GM18858 (cell line): ENCODE data around the gene TMEM255A.
A peak's percentile ranks its signal among the peaks of the same experiment; 100 is the strongest.

ENCODE experiments used
- ATAC-seq: cut with Tn5 transposase; IDR thresholded peaks from one replicate; pipeline ENCODE4 v1.9.1; 2021; ENCODE audit not compliant: unreplicated experiment

Gene TMEM255A

GRCh38 chrX:120269373-120270035 is 41.8 kb downstream of the TMEM255A start:
- no peak for ATAC-seq

- no peak for ATAC-seq
Observed at GRCh38 chrX:120264341-120264740, 46.9 kb downstream of the TMEM255A start.

GRCh38 chrX:120262859-120263708 is 48.2 kb downstream of the TMEM255A start:
- no peak for ATAC-seq

- ATAC-seq: no peak
Observed at GRCh38 chrX:120260369-120260768, 50.9 kb downstream of the TMEM255A start.

- no peak for ATAC-seq
Observed at GRCh38 chrX:120253784-120254183, 57.5 kb downstream of the TMEM255A start.

GRCh38 chrX:120251471-120252011 is 59.7 kb downstream of the TMEM255A start:
- no peak for ATAC-seq

GRCh38 chrX:120250522-120251271 is 60.6 kb downstream of the TMEM255A start, which contains the start of gene ZBTB33:
ZBTB33 (plus strand) TSS chrX:120250812; CDS start chrX:120253416, 2,604 bp downstream.
- ATAC-seq: peak; percentile 92

- peak; percentile 59 for ATAC-seq
Observed at GRCh38 chrX:120244735-120245498, 66.3 kb downstream of the TMEM255A start.

- no peak for ATAC-seq
Observed at GRCh38 chrX:120244395-120244734, 66.9 kb downstream of the TMEM255A start.

GRCh38 chrX:120242813-120243212 is 68.4 kb downstream of the TMEM255A start:
- no peak for ATAC-seq

GRCh38 chrX:120238933-120239332 is 72.3 kb downstream of the TMEM255A start:
- ATAC-seq: no peak

GRCh38 chrX:120236687-120237479 is 74.4 kb downstream of the TMEM255A start:
- ATAC-seq: no peak

GRCh38 chrX:120235284-120235683 is 76.0 kb downstream of the TMEM255A start:
- ATAC-seq: no peak

- no peak for ATAC-seq
Observed at GRCh38 chrX:120228187-120228908, 82.9 kb downstream of the TMEM255A start.

GRCh38 chrX:120224388-120224787 is 86.9 kb downstream of the TMEM255A start:
- no peak for ATAC-seq

GRCh38 chrX:120223374-120223773 is 87.9 kb downstream of the TMEM255A start:
- ATAC-seq: no peak

- ATAC-seq: peak; percentile 81
Observed at GRCh38 chrX:120213438-120214265, 97.6 kb downstream of the TMEM255A start.
